Measurements from ENCODE around the gene PIK3AP1. TPM values are rescaled to one million over a fixed set of nuclear protein-coding genes. Genes with fewer than 3 reads are reported as not detected.

Gene PIK3AP1
- total RNA-seq, 4 donors from 2014 or later: 5.8 to 111 (median 13.4) TPM

DNA sequence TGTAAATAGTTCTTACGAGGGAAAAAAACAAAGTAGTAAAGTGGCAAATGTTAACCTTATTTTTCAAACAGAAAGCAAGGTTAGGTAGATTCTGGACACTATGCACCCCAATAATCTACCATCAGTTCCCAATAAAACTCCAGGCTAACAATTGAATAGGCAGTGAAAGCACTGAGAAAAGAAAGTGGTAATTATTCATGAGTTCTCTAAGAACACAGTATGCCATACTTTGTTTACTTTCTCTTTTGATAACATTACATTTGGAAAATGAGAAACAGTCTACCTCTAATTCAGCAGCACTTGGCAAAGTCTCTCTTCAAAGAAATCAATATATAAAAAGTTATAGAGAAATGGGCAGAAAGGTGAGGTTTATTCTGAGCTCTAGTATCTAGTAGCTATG lies 151.9 kb downstream of the PIK3AP1 start:
- no peaks in the 10 kb centered on the region for H3K27me3 ChIP-seq
- no peak overlapping the region for H3K4me3 ChIP-seq
- peaks cover 0 to 18% (median 0%) of the 10 kb centered on the region in 3 donors for H3K36me3 ChIP-seq
- no peak overlapping the region for H3K27ac ChIP-seq
- H3K4me1 ChIP-seq: peaks cover 0 to 21% (median 0%) of the 10 kb centered on the region in 4 donors
- H3K9me3 ChIP-seq: no peaks in the 10 kb centered on the region
- TF ChIP-seq, protein P1, sequence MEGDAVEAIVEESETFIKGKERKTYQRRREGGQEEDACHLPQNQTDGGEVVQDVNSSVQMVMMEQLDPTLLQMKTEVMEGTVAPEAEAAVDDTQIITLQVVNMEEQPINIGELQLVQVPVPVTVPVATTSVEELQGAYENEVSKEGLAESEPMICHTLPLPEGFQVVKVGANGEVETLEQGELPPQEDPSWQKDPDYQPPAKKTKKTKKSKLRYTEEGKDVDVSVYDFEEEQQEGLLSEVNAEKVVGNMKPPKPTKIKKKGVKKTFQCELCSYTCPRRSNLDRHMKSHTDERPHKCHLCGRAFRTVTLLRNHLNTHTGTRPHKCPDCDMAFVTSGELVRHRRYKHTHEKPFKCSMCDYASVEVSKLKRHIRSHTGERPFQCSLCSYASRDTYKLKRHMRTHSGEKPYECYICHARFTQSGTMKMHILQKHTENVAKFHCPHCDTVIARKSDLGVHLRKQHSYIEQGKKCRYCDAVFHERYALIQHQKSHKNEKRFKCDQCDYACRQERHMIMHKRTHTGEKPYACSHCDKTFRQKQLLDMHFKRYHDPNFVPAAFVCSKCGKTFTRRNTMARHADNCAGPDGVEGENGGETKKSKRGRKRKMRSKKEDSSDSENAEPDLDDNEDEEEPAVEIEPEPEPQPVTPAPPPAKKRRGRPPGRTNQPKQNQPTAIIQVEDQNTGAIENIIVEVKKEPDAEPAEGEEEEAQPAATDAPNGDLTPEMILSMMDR (IDR thresholded peaks at IDR 0.05): no peak
- no peak for TF ChIP-seq POLR2A (IDR thresholded peaks at IDR 0.05)
- no peak for DNase-seq

DNA sequence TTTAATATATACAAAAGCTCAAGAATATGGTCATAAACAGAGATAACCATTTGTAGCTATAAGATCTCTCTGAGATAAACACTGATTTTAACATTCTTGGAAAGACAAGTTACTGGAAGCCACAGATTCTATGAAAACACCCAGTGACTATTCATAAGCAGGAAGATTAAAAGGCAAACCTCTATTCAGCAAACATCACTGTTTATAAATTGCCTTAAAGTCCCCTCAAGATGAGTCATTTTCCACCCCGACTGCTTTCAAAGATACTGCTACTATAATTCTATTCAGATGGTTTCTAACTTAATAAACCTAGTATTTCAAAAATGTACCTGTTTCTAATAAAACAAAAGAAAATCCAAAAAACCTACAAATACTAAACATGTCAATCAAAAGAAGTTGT lies 154.5 kb downstream of the PIK3AP1 start:
- H3K27me3 ChIP-seq: no peaks in the 10 kb centered on the region
- peaks cover 0 to 32% (median 0%) of the 10 kb centered on the region in 3 donors for H3K36me3 ChIP-seq
- TF ChIP-seq POLR2A (IDR thresholded peaks at IDR 0.05): no peak
- TF ChIP-seq, protein P1 (IDR thresholded peaks at IDR 0.05): no peak
- DNase-seq: no peak
- H3K27ac ChIP-seq: no peak overlapping the region
- peaks cover 0 to 19% (median 1%) of the 10 kb centered on the region in 4 donors for H3K4me1 ChIP-seq
- no peaks in the 10 kb centered on the region for H3K9me3 ChIP-seq
- no peak overlapping the region for H3K4me3 ChIP-seq

DNA sequence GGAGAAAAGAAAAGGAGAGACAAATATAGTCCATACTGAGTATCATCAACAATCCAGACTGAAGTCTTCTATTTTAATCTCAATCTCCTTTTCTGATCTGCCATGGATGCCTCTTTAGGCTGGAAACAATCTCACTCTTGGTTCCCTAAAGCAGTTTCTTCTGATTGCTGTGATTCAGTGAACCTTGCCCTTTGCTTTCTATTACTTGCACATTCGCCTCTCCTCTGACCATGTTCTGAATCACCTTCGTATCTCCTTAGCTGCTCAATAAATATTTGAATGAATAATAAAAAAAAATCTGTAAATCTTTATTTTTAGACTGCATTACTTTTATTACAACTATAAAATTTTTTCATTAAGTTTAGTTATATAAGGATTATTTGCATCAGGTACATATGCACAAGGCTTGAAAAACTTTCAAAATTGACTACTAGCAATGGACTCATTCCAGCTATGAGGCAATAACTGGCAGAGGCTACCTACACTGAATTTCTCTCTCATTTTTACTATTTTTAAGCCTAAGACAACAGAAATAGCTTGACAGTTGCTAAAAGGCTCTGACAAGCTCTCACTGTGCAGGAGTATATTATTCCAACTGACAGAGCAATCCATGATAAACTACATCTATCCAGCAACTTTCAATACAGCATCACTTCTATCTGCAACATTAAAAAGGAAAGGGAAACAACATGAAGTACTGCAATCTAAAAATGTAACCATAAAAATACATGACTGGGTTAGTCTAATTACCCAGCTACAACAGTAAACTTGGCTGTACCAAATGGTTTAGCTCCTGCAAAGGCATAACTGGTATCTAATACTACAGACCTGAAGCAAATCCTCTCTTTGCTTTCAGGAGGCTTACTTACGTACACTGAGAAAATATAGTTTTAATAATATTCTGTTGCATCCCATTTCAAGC lies 159.1 kb downstream of the PIK3AP1 start:
- peak in 1 of 3 donors; percentile 72 for DNase-seq
- peak overlapping the region in 2 of 4 donors; percentile 24 to 47 for H3K27ac ChIP-seq
- no peaks in the 10 kb centered on the region for H3K9me3 ChIP-seq
- peaks cover 0 to 63% (median 0%) of the 10 kb centered on the region in 3 donors for H3K36me3 ChIP-seq
- H3K4me1 ChIP-seq: peaks cover 0 to 6% (median 1%) of the 10 kb centered on the region in 4 donors
- H3K27me3 ChIP-seq: no peaks in the 10 kb centered on the region
- TF ChIP-seq, protein P1 (IDR thresholded peaks at IDR 0.05): no peak
- TF ChIP-seq POLR2A (IDR thresholded peaks at IDR 0.05): no peak
- H3K4me3 ChIP-seq: no peak overlapping the region

DNA sequence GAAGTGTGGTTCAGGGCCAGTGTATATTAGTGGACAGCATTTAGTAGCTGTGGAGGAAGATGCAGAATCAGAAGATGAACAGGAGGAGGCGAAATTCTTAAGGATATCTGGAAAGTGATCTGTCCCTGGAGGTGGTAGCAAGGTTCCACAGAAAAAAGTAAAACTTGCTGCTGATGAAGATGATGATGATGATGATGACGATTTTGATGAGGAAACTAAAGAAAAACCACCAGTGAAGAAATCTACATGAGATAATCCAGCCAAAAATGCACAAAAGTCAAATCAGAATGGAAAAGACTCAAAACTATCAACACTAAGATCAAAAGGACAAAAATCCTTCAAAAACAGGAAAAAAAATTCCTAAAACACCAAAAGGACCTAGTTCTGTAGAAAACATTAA lies 159.8 kb downstream of the PIK3AP1 start:
- H3K36me3 ChIP-seq: peaks cover 0 to 63% (median 0%) of the 10 kb centered on the region in 3 donors
- no peak overlapping the region for H3K27ac ChIP-seq
- no peaks in the 10 kb centered on the region for H3K9me3 ChIP-seq
- H3K27me3 ChIP-seq: no peaks in the 10 kb centered on the region
- H3K4me1 ChIP-seq: peaks cover 0 to 6% (median 1%) of the 10 kb centered on the region in 4 donors
- H3K4me3 ChIP-seq: no peak overlapping the region
- DNase-seq: no peak
- TF ChIP-seq, protein P1 (IDR thresholded peaks at IDR 0.05): no peak
- TF ChIP-seq POLR2A (IDR thresholded peaks at IDR 0.05): no peak

DNA sequence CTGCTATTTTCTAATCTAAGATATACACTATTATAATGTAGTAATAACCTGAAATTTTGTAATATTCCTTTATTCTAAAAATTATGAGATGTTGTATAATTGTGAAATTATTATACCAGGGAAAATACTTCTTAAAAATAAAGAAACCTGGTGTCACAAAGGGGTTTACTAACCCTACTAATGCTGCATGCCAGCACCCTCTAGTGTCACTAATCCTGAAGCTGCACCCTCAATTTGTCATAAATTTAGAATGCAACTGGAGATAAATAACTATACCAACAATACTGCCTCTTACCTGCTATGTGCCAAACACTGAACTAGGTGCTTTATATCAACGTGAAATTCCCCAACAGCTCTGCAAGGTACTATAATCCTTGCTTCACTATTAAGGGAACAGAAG lies 164.3 kb downstream of the PIK3AP1 start:
- DNase-seq: no peak
- Histone ChIP-seq H3K27ac (no peak overlapping the region), H3K27me3 (no peaks in the 10 kb centered on the region), H3K4me3 (no peak overlapping the region), H3K9me3 (no peaks in the 10 kb centered on the region), H3K36me3 (peaks cover 0 to 54% (median 0%) of the 10 kb centered on the region in 3 donors), H3K4me1 (peaks cover 0 to 6% (median 0%) of the 10 kb centered on the region in 4 donors)
- TF ChIP-seq, protein P1 (IDR thresholded peaks at IDR 0.05): peak in 2 of 6 experiments; percentile 13 to 42
- no peak for TF ChIP-seq POLR2A (IDR thresholded peaks at IDR 0.05)
